Measurements from ENCODE around the gene SHF. TPM values are rescaled to one million over a fixed set of nuclear protein-coding genes. Genes with fewer than 3 reads are reported as not detected.
A peak's percentile ranks its signal among the peaks of the same experiment; 100 is the strongest.

Gene SHF
- total and polyA plus RNA-seq, 12 donors = 2.4 to 8.4 (median 5.6) TPM

GRCh38 chr15:45200799-45201556 is 13.2 kb upstream of the SHF start:
- intact Hi-C loops (cut with DNase I) = loop anchor here in 7 of 10 donors (1.0 to 5.0 kb wide), 8 partner anchors 34 to 256 kb away; a partner anchor contains a TSS
- H3K4me1 ChIP-seq = peaks cover 0 to 48% (median 14%) of the 10 kb centered on the region in 9 donors
- 4% methylated on average over 34 of the region's 34 CpGs for WGBS, 2 donors

GRCh38 chr15:45200001-45200798 is 12.4 kb upstream of the SHF start:
- 0% methylated on average over 34 of the region's 34 CpGs for WGBS, 2 donors
- peak; percentile 92 to 98 for DNase-seq
- peak; percentile 73 to 91 (median 86) for ATAC-seq
- Histone ChIP-seq H3K4me3 (peak overlapping the region; percentile 33 to 80 (median 72)), H3K9me3 (no peaks in the 10 kb centered on the region), H3K4me1 (peaks cover 0 to 48% (median 14%) of the 10 kb centered on the region in 9 donors), H3K27ac (peak overlapping the region; percentile 85 to 99 (median 96)), H3K27me3 (no peaks in the 10 kb centered on the region), H3K36me3 (no peaks in the 10 kb centered on the region)
- no peak for TF ChIP-seq CTCF (IDR thresholded peaks at IDR 0.05)
- intact Hi-C loops (cut with DNase I) = loop anchor here in 7 of 10 donors (1.0 to 5.0 kb wide), 8 partner anchors 33 to 257 kb away; a partner anchor contains a TSS

More at GRCh38 chr15:45200799-45201556, 13.2 kb upstream of the SHF start:
- Histone ChIP-seq H3K27ac (peak overlapping the region; percentile 85 to 99 (median 96)), H3K4me3 (peak overlapping the region; percentile 33 to 80 (median 72)), H3K36me3 (no peaks in the 10 kb centered on the region), H3K27me3 (no peaks in the 10 kb centered on the region), H3K9me3 (no peaks in the 10 kb centered on the region)
- no peak for TF ChIP-seq CTCF (IDR thresholded peaks at IDR 0.05)
- DNase-seq (peak; percentile 80 to 89), ATAC-seq (peak; percentile 35 to 78 (median 58))

- TF ChIP-seq CTCF (IDR thresholded peaks at IDR 0.05) = no peak
- 0% methylated on average over 25 of the region's 25 CpGs for WGBS, 2 donors
- DNase-seq = no peak
- Histone ChIP-seq H3K27ac (peak overlapping the region; percentile 85 to 99 (median 96)), H3K4me1 (peaks cover 0 to 48% (median 14%) of the 10 kb centered on the region in 9 donors), H3K36me3 (no peaks in the 10 kb centered on the region), H3K9me3 (no peaks in the 10 kb centered on the region), H3K27me3 (no peaks in the 10 kb centered on the region), H3K4me3 (peak overlapping the region; percentile 30 to 80 (median 72))
- intact Hi-C loops (cut with DNase I) = loop anchor here in 3 of 10 donors (2.0 kb wide), 2 partner anchors 32 to 204 kb away; a partner anchor contains a TSS
- ATAC-seq = peak in 1 of 8 donors; percentile 0
Measured at GRCh38 chr15:45199136-45199810, 11.5 kb upstream of the SHF start.
